Activated CD8-positive, alpha-beta memory T cell treated with anti-CD3 and anti-CD28 coated beads, Interleukin-2, amount 10 ng/mL, durations not matched to agents 7 days and 5 days (primary cell): Measurements from ENCODE around the gene ADORA2B. TPM values are rescaled to one million over a fixed set of nuclear protein-coding genes. Genes with fewer than 3 reads are reported as not detected.
A peak's percentile ranks its signal among the peaks of the same experiment; 100 is the strongest.
"Not testable (repeated sequence)": the region's sequence is repeated elsewhere in the genome, so short reads cannot be mapped to it uniquely, and the experiment has no call there.

Experiments
- ATAC-seq: fragments of 150-1000 bp; cut with Tn5 transposase; one replicate; pipeline ENCODE4 v1.10.0; 2021; ENCODE audit warnings: moderate library complexity
- CTCF ChIA-PET: fragments of 350-600 bp; sonication (Branson Sonifier 250); formaldehyde crosslinking; loops from one replicate; lab custom pipeline; 2021; ENCODE audit warnings: antibody characterized with exemption; lab: Charles Lee
- DNase-seq: peaks from one replicate; pipeline ENCODE4 v3.0.0-alpha.2; 2020
- H3K27ac Mint-ChIP-seq: one replicate; pipeline ENCODE4 v1.8.0; 2021; ENCODE audit warnings: mild to moderate bottlenecking, mixed read lengths
- H3K27me3 Mint-ChIP-seq: one replicate; pipeline ENCODE4 v1.8.0; 2021; ENCODE audit warnings: mixed read lengths
- H3K36me3 Mint-ChIP-seq: one replicate; pipeline ENCODE4 v1.8.0; 2021; ENCODE audit warnings: mild to moderate bottlenecking, mixed read lengths
- H3K4me1 Mint-ChIP-seq: one replicate; pipeline ENCODE4 v1.8.0; 2021; ENCODE audit warnings: mixed read lengths
- H3K4me3 Mint-ChIP-seq: one replicate; pipeline ENCODE4 v1.8.0; 2021; ENCODE audit warnings: mild to moderate bottlenecking, moderate library complexity, mixed read lengths
- H3K9me3 Mint-ChIP-seq: one replicate; pipeline ENCODE4 v1.8.0; 2022; ENCODE audit warnings: low read depth, mixed read lengths
- total RNA-seq, 2 experiments: library from RNA; stranded (reverse); gene quantifications; one replicate each; pipeline ENCODE4 v1.2.3, GENCODE V29; 2021

ADORA2B gene
- total RNA-seq, 2 experiments from 2014 or later, result 0.49 to 1.1 TPM

DNA sequence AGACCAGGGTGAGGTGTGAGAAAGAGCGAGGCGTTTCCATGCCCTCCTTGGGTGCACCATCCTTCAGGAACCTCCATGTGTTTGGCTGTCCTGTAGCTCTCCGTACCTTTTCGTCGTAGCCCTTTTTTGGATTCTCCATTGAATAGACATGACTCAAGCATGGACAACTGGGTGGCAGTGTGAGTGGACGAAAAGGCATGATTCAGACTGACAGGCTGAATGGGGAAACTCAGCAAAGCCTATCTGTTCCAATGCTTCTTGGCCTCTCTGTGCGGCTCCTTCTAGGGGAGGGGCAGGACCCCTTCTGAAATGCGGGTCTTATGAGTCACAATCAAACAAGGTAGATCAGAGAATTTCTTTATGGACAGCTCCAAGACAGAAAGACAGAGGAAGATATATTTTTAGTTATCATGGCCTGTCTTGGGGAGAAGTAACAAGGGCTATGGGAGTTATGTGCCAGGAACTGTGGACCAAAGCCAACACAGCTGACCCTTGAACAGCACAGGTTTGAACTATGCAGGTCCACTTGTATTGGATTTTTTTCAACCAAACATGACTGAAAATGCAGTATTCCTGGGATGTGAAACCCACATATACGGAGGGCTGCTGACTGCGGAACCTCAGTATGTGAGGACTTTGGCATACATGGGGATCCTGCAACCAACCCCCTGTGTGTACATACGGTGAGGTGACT, 22.9 kb downstream of the ADORA2B start:
- Mint-ChIP-seq H3K36me3 (no peaks in the 10 kb centered on the region), H3K4me1 (peaks cover 4% of the 10 kb centered on the region), H3K27ac (no peak overlapping the region), H3K27me3 (peaks cover 52% of the 10 kb centered on the region), H3K4me3 (no peak overlapping the region), H3K9me3 (no peaks in the 10 kb centered on the region)
- ATAC-seq (no peak), DNase-seq (no peak)
- CTCF ChIA-PET, result no interaction called here

GRCh38 chr17:15969463-15969862, 24.5 kb downstream of the ADORA2B start:
- no peak overlapping the region for H3K27ac Mint-ChIP-seq
- H3K4me1 Mint-ChIP-seq, result peaks cover 10% of the 10 kb centered on the region
- no peak overlapping the region for H3K4me3 Mint-ChIP-seq
- no peaks in the 10 kb centered on the region for H3K36me3 Mint-ChIP-seq
- CTCF ChIA-PET, result interaction anchor here (1.0 to 1.2 kb wide), 2 partner anchors 11 to 29 kb away, joined by 3 read pairs; no protein-coding TSS in a partner anchor
- H3K27me3 Mint-ChIP-seq, result peaks cover 44% of the 10 kb centered on the region
- no peak for DNase-seq
- H3K9me3 Mint-ChIP-seq, result no peaks in the 10 kb centered on the region
- no peak for ATAC-seq

DNA sequence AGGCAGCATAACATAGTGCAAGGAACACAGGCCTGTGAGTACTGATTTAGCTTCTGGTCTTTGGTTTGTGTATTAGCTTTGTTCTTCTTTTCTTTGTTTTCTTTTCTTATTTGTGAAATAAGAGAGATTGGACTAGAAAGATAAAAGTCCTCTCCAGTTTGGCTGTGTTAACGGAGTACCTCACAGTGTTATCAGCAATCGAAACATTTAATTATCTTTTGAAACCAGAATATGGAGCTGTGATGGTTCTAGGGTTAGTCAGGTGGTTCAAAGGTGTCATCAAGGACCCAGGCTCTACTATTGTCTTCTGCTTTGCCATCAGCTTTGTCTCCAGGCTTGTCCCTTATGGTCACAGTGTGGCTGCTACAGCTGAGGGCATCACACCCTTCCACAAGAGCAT, 25.6 kb downstream of the ADORA2B start:
- CTCF ChIA-PET, result no interaction called here
- H3K27me3 Mint-ChIP-seq, result peaks cover 36% of the 10 kb centered on the region
- no peak overlapping the region for H3K4me3 Mint-ChIP-seq
- no peak overlapping the region for H3K27ac Mint-ChIP-seq
- no peak for DNase-seq
- H3K36me3 Mint-ChIP-seq, result no peaks in the 10 kb centered on the region
- no peaks in the 10 kb centered on the region for H3K9me3 Mint-ChIP-seq
- H3K4me1 Mint-ChIP-seq, result peaks cover 10% of the 10 kb centered on the region
- no peak for ATAC-seq

DNA sequence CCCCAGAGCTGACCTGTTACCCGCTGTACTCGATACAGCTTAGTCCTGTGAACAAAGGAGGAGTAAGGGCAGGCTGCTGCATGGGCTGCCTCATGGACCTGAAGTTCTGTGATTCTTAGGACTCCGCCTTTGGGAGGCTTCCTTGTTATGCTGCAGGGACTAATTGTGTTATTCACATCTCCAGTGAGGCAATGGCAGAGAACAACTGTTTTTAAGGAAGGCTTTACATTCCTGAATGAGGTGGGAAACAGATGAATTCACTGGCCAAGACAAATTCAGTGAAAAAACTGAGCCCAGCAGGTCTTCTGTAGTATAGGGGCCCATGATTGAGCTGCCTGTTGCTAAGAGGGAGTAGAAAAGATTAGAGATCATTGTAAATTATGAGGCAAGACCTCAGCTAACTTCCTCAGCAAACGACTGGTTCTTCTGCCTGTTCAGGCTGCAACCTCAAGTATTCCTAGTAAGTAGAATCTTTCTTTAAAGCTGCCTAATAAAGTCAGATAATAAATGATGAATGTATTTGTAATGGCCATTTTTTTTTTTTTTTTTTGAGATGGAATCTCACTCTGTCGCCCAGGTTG, 26.3 kb downstream of the ADORA2B start:
- Mint-ChIP-seq H3K27me3 (peaks cover 30% of the 10 kb centered on the region), H3K36me3 (no peaks in the 10 kb centered on the region), H3K9me3 (no peaks in the 10 kb centered on the region), H3K27ac (no peak overlapping the region), H3K4me3 (no peak overlapping the region), H3K4me1 (peaks cover 10% of the 10 kb centered on the region)
- CTCF ChIA-PET, result interaction anchor here (0.7 kb wide), 1 partner anchor 400 kb away, joined by 3 read pairs; no protein-coding TSS in a partner anchor
- DNase-seq (no peak), ATAC-seq (no peak)

- Mint-ChIP-seq H3K36me3 (peaks cover 2% of the 10 kb centered on the region), H3K4me3 (no peak overlapping the region), H3K4me1 (peaks cover 7% of the 10 kb centered on the region), H3K27me3 (peaks cover 26% of the 10 kb centered on the region), H3K9me3 (no peaks in the 10 kb centered on the region), H3K27ac (no peak overlapping the region)
- CTCF ChIA-PET, result no interaction called here
- DNase-seq (no peak), ATAC-seq (no peak)
These were observed 27.0 kb downstream of the ADORA2B start for GRCh38 chr17:15971882-15972281.

- H3K36me3 Mint-ChIP-seq, result peaks cover 6% of the 10 kb centered on the region
- no peaks in the 10 kb centered on the region for H3K9me3 Mint-ChIP-seq
- ATAC-seq, result no peak
- H3K4me1 Mint-ChIP-seq, result peaks cover 7% of the 10 kb centered on the region
- H3K27ac Mint-ChIP-seq, result no peak overlapping the region
- H3K4me3 Mint-ChIP-seq, result no peak overlapping the region
- peaks cover 26% of the 10 kb centered on the region for H3K27me3 Mint-ChIP-seq
- CTCF ChIA-PET, result no interaction called here
- DNase-seq, result no peak
These were observed 27.6 kb downstream of the ADORA2B start for GRCh38 chr17:15972497-15972951.

- peaks cover 9% of the 10 kb centered on the region for H3K36me3 Mint-ChIP-seq
- ATAC-seq (no peak), DNase-seq (no peak)
- H3K9me3 Mint-ChIP-seq, result no peaks in the 10 kb centered on the region
- H3K27ac Mint-ChIP-seq, result no peak overlapping the region
- H3K4me1 Mint-ChIP-seq, result peaks cover 7% of the 10 kb centered on the region
- CTCF ChIA-PET, result interaction anchor here (1.3 kb wide), 1 partner anchor 29 kb away, joined by 3 read pairs; no protein-coding TSS in a partner anchor
- H3K4me3 Mint-ChIP-seq, result no peak overlapping the region
- H3K27me3 Mint-ChIP-seq, result peaks cover 21% of the 10 kb centered on the region
These were observed 28.1 kb downstream of the ADORA2B start for GRCh38 chr17:15973016-15973415.

DNA sequence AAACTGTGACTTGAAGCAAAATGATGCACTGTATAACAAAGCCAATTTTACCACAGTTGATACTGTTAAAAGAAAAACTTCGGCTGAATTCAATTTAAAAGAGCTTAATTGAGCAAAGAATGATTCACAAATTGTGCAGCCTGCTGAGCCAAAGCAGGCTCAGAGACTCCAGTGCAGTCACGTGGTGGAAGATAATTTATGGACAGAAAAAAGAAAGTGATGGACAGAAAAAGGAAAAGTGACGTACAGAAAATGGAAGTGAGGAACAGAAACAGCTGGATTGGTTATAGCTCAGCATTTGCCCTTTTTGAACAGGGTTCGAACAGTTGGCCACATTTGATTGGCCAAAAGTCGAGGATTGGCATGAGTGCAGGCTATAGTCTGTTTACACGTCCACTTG, 28.9 kb downstream of the ADORA2B start:
- Mint-ChIP-seq H3K36me3 (peaks cover 10% of the 10 kb centered on the region), H3K27ac (no peak overlapping the region), H3K27me3 (peaks cover 21% of the 10 kb centered on the region), H3K4me1 (peaks cover 7% of the 10 kb centered on the region), H3K9me3 (no peaks in the 10 kb centered on the region), H3K4me3 (no peak overlapping the region)
- CTCF ChIA-PET, result interaction anchor here (0.8 to 1.3 kb wide), 2 partner anchors 16 to 30 kb away, joined by 3 to 4 read pairs; no protein-coding TSS in a partner anchor
- ATAC-seq (no peak), DNase-seq (no peak)

- CTCF ChIA-PET, result no interaction called here
- Mint-ChIP-seq H3K9me3 (no peaks in the 10 kb centered on the region), H3K4me3 (no peak overlapping the region), H3K4me1 (peaks cover 24% of the 10 kb centered on the region), H3K27me3 (no peaks in the 10 kb centered on the region), H3K27ac (no peak overlapping the region), H3K36me3 (peaks cover 22% of the 10 kb centered on the region)
- DNase-seq, result no peak
- no peak for ATAC-seq
These were observed 33.0 kb downstream of the ADORA2B start for GRCh38 chr17:15977894-15978293.

DNA sequence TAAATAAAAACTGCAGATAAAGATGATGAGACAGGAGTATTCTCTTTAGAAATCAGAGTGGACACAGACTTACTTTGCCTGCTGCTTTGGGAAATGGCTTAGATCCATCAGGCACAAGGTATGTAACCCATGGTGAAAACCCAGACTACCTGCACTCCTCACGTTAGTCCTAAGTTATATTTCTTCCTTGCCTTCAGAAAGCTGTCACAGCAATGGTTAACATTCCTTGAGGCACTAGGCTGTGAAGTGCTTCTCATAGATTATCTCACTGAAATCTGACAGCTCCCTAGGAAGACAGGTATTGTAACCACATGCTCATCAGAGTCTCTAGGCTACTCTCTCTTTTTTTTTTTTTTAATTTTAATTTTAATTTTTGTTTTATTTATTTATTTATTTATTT, 33.7 kb downstream of the ADORA2B start:
- H3K36me3 Mint-ChIP-seq, result peaks cover 22% of the 10 kb centered on the region
- H3K9me3 Mint-ChIP-seq, result no peaks in the 10 kb centered on the region
- no peak overlapping the region for H3K27ac Mint-ChIP-seq
- H3K4me3 Mint-ChIP-seq, result no peak overlapping the region
- peaks cover 19% of the 10 kb centered on the region for H3K4me1 Mint-ChIP-seq
- DNase-seq (no peak), ATAC-seq (no peak)
- H3K27me3 Mint-ChIP-seq, result no peaks in the 10 kb centered on the region
- CTCF ChIA-PET, result no interaction called here

GRCh38 chr17:15979013-15979412, 34.1 kb downstream of the ADORA2B start:
- peaks cover 19% of the 10 kb centered on the region for H3K4me1 Mint-ChIP-seq
- not testable (repeated sequence) for H3K27me3 Mint-ChIP-seq, H3K9me3 Mint-ChIP-seq, H3K27ac Mint-ChIP-seq, DNase-seq, H3K4me3 Mint-ChIP-seq, ATAC-seq
- peaks cover 22% of the 10 kb centered on the region for H3K36me3 Mint-ChIP-seq
- CTCF ChIA-PET, result interaction anchor here (0.6 kb wide), 1 partner anchor 91 kb away, joined by 3 read pairs; no protein-coding TSS in a partner anchor

DNA sequence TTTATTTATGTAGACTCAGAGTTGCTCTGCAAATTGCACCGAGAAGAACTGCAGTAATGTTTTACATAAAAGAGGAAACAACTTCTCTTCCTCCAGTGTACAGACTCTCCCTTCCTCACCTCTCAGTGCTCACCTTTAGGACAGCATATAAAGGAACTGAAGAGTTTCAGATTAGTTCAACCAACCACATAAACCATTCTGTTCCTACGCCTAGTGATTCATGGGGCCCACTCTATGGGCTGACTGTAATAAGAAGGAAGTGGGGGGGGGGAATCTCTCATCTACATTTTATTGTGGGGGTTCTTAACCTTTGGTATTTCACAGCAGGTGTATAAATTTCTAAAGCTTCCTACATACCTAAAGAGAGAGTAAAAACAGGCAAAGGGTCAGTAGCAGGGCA, 36.3 kb downstream of the ADORA2B start:
- Mint-ChIP-seq H3K27ac (no peak overlapping the region), H3K9me3 (no peaks in the 10 kb centered on the region)
- CTCF ChIA-PET, result interaction anchor here (0.9 to 1.5 kb wide), 2 partner anchors 35 to 36 kb away, joined by 3 to 5 read pairs; partner anchors contain the start of gene ADORA2B

GRCh38 chr17:15981646-15982580, 37.0 kb downstream of the ADORA2B start:
- no peak for DNase-seq
- ATAC-seq, result no peak
- H3K36me3 Mint-ChIP-seq, result peaks cover 20% of the 10 kb centered on the region
- H3K4me3 Mint-ChIP-seq, result no peak overlapping the region
- peaks cover 19% of the 10 kb centered on the region for H3K4me1 Mint-ChIP-seq
- H3K9me3 Mint-ChIP-seq, result no peaks in the 10 kb centered on the region
- no peak overlapping the region for H3K27ac Mint-ChIP-seq
- CTCF ChIA-PET, result interaction anchor here (0.9 to 1.5 kb wide), 2 partner anchors 35 to 37 kb away, joined by 3 to 5 read pairs; partner anchors contain the start of gene ADORA2B
- no peaks in the 10 kb centered on the region for H3K27me3 Mint-ChIP-seq

More for the DNA sequence above, 36.3 kb downstream of the ADORA2B start:
- peaks cover 22% of the 10 kb centered on the region for H3K36me3 Mint-ChIP-seq
- peaks cover 19% of the 10 kb centered on the region for H3K4me1 Mint-ChIP-seq
- no peaks in the 10 kb centered on the region for H3K27me3 Mint-ChIP-seq
- DNase-seq, result no peak
- no peak overlapping the region for H3K4me3 Mint-ChIP-seq
- peak; percentile 86 for ATAC-seq
